ENCODE results near the gene GLT1D1.

- TF ChIP-seq, protein P1, sequence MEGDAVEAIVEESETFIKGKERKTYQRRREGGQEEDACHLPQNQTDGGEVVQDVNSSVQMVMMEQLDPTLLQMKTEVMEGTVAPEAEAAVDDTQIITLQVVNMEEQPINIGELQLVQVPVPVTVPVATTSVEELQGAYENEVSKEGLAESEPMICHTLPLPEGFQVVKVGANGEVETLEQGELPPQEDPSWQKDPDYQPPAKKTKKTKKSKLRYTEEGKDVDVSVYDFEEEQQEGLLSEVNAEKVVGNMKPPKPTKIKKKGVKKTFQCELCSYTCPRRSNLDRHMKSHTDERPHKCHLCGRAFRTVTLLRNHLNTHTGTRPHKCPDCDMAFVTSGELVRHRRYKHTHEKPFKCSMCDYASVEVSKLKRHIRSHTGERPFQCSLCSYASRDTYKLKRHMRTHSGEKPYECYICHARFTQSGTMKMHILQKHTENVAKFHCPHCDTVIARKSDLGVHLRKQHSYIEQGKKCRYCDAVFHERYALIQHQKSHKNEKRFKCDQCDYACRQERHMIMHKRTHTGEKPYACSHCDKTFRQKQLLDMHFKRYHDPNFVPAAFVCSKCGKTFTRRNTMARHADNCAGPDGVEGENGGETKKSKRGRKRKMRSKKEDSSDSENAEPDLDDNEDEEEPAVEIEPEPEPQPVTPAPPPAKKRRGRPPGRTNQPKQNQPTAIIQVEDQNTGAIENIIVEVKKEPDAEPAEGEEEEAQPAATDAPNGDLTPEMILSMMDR (IDR thresholded peaks at IDR 0.05 in 4 of 5, conservative IDR thresholded peaks at IDR 0.05 in 1 of 5), result no peak
- no peak for TF ChIP-seq POLR2A (IDR thresholded peaks at IDR 0.05)
Observed at GRCh38 chr12:128863957-128864356, 10.7 kb downstream of the GLT1D1 start.

All from gastrocnemius medialis (tissue), 4 donors.